ENCODE measurements around the gene WDR38.

- TF ChIP-seq POLR2A (IDR thresholded peaks at IDR 0.05) (no peak), CTCF (IDR thresholded peaks at IDR 0.05) (no peak)
Measured at GRCh38 chr9:124886866-124887492, 33.7 kb downstream of the WDR38 start.
